HG03571 (cell line): ENCODE data around the gene ARL6IP4.

ENCODE experiments used
- ATAC-seq: cut with Tn5 transposase; IDR thresholded peaks from one replicate; pipeline ENCODE4 v1.9.1; 2021; ENCODE audit not compliant: unreplicated experiment

The ARL6IP4 gene

GRCh38 chr12:122977655-122978392 is 2.7 kb upstream of the ARL6IP4 start:
- ATAC-seq: no peak

- ATAC-seq: no peak
Measured at GRCh38 chr12:122978507-122978955, 1.9 kb upstream of the ARL6IP4 start.

- ATAC-seq: no peak
Measured at GRCh38 chr12:122979001-122979907, 1.2 kb upstream of the ARL6IP4 start.

GRCh38 chr12:122979908-122980182 is 636 bp upstream of the ARL6IP4 start:
- ATAC-seq: no peak

- ATAC-seq: no peak
Measured at GRCh38 chr12:122981036-122981471, 573 bp downstream of the ARL6IP4 start.

GRCh38 chr12:122981587-122982476 is 1.4 kb downstream of the ARL6IP4 start:
- ATAC-seq: no peak

- no peak for ATAC-seq
Measured at GRCh38 chr12:122982477-122982815, 2.0 kb downstream of the ARL6IP4 start.

- no peak for ATAC-seq
Measured at GRCh38 chr12:122982963-122983788, 2.7 kb downstream of the ARL6IP4 start.

- no peak for ATAC-seq
Measured at GRCh38 chr12:122983789-122984515, 3.5 kb downstream of the ARL6IP4 start.

GRCh38 chr12:122984612-122985337 is 4.3 kb downstream of the ARL6IP4 start:
- no peak for ATAC-seq

GRCh38 chr12:122985338-122986257 is 5.1 kb downstream of the ARL6IP4 start:
- no peak for ATAC-seq

GRCh38 chr12:122986258-122986871 is 5.9 kb downstream of the ARL6IP4 start:
- no peak for ATAC-seq

GRCh38 chr12:122987086-122987951 is 6.8 kb downstream of the ARL6IP4 start:
- ATAC-seq: no peak

GRCh38 chr12:122988036-122988435 is 7.6 kb downstream of the ARL6IP4 start:
- no peak for ATAC-seq

GRCh38 chr12:122988612-122989212 is 8.2 kb downstream of the ARL6IP4 start:
- no peak for ATAC-seq

GRCh38 chr12:122989225-122989839 is 8.9 kb downstream of the ARL6IP4 start:
- ATAC-seq: no peak
